ENCODE measurements around the gene CDK2AP2.
"Not testable (repeated sequence)": the region's sequence is repeated elsewhere in the genome, so short reads cannot be mapped to it uniquely, and the experiment has no call there.

The CDK2AP2 gene

DNA sequence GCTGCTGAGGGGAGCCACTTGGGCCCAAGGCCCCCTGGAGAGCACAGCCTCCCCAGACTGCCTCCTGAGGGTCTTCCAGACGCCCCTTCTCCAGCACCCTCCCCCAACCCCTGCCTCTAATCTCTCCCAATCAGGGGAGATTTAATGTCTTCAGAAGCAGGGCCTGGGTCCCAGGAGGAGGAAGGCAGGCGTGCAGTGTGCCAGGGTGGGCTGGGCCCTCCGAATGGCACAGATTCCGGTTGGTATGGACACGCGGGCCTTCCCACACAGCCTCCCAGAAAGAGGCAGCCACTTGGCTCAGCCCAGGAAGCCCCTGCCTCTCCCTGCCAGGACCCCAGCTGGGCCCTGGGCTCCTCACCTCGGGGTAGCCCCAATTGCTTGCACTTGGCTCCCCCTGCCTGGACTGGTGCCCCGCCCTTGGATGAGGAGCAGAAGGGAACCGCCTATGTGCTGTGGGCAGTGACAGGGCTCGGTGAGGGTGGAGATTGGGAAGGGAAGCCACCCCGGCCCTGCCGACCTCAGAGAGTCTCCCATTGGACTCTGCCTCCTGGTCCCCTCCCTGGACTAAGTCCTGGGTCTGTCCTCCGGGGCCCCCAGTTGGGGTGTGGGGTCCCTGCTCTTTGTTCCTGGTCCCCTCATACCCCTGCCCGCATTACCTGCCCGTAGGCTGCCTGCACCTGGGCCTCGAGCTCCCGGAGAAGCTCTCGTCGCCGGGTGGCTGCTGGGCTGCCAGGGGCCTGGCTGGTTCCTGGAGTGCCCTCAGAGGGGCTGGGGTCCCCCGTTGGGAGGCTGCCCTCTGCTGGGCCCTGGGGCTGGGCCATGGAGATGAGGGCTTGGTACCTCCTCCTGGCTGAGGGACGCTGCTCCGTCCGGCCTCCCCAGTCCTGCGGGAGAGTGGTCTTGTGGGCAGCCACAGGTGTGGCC lies 15.9 kb upstream of the CDK2AP2 start:
- no peak for DNase-seq (ENCODE audit: low read depth)

DNA sequence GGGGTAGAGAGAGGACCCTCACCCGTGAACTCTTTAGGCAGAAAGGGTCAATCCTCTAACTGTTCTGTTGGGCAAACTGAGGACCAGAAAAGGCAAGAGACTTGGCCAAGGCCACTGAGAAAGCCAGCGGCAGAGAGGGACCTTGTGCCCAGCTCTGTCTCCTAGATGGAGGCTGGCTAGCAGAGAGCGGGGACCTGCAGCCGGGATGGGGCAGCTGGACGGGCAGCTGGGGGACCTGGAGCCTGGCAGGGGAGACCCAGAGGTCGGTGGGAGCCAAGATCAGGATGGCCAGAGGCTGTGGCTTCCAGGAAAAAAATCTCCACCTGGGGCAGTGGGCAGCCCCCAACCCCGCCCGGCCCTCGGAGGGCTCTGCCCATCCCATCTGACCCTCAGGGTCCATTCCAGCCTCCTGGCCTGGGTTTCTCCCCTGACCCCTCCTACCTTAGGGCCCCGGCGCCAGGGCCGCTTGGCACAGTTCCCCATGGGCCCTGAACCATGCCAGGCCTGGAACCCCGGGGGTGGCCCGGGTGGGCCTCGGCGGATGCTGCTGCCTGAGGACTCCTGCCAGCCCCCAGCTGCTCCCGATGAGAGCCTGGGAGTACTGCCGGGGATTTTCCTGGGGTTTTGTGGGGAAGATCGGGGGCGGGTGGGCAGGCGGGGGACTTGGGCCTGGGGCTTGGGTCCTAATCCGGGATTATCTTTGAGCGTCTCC lies 15.0 kb upstream of the CDK2AP2 start, which contains the start of gene CABP2:
Gene CABP2 (minus strand): TSS at position 603 of the 712 bp plus-strand sequence. CDS start 120 bp downstream, at position 483.
- DNase-seq (ENCODE audit: low read depth): no peak

- no peak for DNase-seq (ENCODE audit: low read depth)
Measured at GRCh38 chr11:67522338-67522737, 14.4 kb upstream of the CDK2AP2 start.

GRCh38 chr11:67521924-67522323 lies 14.0 kb upstream of the CDK2AP2 start:
- DNase-seq (ENCODE audit: low read depth): no peak

GRCh38 chr11:67520856-67521824 lies 13.2 kb upstream of the CDK2AP2 start:
- no peak for DNase-seq (ENCODE audit: low read depth)

- DNase-seq (ENCODE audit: low read depth): no peak
Measured at GRCh38 chr11:67519726-67520125, 11.8 kb upstream of the CDK2AP2 start.

DNA sequence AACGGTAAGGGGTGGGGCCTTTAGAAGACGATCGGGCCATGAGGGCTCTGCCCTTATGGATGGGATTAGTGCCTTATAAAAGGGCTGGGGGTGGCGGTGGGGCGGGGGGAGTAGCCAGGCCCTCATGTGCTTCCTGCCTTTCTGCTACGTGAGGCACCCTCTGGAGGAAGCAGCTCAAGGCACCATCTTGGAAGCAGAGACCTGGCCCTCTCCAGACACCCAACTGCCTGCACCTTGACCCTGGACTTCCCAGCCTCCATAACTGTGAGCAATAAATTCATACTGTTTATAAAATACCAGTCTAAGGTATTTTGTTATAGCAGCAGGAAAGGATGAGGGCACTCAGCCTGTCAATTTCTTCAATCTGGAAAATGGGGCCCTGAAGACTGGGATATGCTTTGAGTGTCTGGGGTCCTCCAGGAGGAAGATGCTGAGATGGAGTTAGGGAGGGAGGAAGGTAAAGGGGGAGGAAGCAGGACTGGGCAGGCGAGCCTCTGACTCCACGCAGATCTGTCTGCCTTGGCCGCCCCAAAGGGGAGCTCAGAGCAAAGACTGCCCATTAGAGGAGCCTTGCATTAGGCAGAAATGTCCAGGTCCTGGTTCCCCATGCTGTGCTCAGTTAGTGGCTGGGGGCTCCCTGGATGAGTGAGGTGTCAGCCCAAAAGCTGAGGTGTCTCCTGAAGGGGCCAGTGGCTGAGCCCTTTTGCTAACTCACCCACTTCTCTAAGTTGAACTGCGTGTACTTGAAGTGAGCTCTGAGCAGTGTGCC lies 10.0 kb upstream of the CDK2AP2 start:
- DNase-seq (ENCODE audit: low read depth): no peak

DNA sequence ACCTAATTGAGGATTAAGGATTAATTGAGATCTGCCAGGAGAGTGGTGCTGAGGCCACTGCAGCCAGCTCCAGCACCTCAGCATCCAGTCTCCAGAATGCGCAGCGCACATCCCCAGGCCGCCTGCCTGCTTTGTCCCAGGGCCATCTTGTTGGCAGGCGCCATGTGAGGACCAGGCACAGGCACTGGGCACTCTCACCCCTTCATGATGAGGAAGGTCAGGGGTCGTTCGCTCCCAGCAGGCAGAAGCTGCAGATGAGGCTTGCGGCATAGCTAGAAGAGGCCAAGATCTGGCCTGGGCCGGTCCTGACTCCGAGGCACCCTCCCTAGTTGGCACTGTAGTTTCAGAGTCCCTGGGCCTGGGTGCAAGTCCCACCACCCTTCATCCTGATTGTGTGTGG lies 8.8 kb upstream of the CDK2AP2 start:
- DNase-seq (ENCODE audit: low read depth): no peak

- DNase-seq (ENCODE audit: low read depth): no peak
Measured at GRCh38 chr11:67514116-67514515, 6.2 kb upstream of the CDK2AP2 start.

DNA sequence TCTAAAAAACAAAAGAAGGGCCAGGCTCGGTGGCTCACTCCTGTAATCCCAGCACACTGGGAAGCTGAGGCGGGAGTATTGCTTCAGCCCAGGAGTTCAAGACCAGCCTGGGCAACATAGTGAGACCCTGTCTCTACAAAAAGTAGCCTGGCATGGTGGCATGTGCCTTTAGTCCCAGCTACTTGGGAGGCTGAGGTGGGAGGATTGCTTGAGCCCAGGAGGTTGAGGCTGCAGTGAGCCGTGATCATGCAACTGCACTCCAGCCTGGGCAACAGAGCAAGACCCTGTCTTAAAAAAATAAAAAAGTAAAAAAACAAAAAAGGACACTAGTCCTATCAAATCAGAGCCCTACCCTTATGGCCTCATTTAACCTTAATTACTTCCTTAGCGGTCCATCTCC lies 3.6 kb upstream of the CDK2AP2 start:
- not testable (repeated sequence) for DNase-seq (ENCODE audit: low read depth)

DNA sequence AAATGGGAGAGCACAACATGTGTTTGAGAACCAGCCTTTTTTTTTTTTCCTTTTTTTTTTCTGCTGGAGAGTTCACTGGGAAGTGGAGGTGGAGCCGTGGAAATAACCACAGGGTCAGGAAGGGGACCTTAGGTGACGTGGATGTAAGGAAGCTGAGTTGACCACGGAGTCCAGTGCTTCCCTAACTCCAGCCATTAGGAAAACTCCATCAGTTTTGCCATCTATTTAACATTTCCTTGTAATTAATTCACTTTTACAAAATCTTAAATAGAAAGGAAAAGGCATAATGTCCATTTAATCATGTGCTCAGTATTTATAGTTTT lies 2.0 kb upstream of the CDK2AP2 start:
- DNase-seq (ENCODE audit: low read depth): peak; percentile 49

GRCh38 chr11:67508486-67509121 lies 642 bp upstream of the CDK2AP2 start:
- peak; percentile 96 for DNase-seq (ENCODE audit: low read depth)

- peak; percentile 82 for DNase-seq (ENCODE audit: low read depth)
Measured at GRCh38 chr11:67507242-67507863, 609 bp downstream of the CDK2AP2 start.

- no peak for DNase-seq (ENCODE audit: low read depth)
Measured at GRCh38 chr11:67506426-67507051, 1.4 kb downstream of the CDK2AP2 start.

- DNase-seq (ENCODE audit: low read depth): peak; percentile 93
Measured at GRCh38 chr11:67505605-67506396, 2.2 kb downstream of the CDK2AP2 start.

- DNase-seq (ENCODE audit: low read depth): peak; percentile 69
Measured at GRCh38 chr11:67504950-67505581, 2.9 kb downstream of the CDK2AP2 start, which contains the start of gene PITPNM1. PITPNM1 (minus strand) TSS chr11:67505363; CDS start chr11:67504180, 1,183 bp downstream.

- peak; percentile 64 for DNase-seq (ENCODE audit: low read depth)
Measured at GRCh38 chr11:67504005-67504949, 3.7 kb downstream of the CDK2AP2 start.
